NCI-H345 treated with DMSO at 0.1 percent for 48 hours (cell line): Measurements from ENCODE around the gene DPYSL3.

Experiments
- DNase-seq: peaks from one replicate; lab custom pipeline; 2025; ENCODE audit not compliant: unreplicated experiment; lab: John Stamatoyannopoulos, UW

The DPYSL3 gene

GRCh38 chr5:147406636-147407035, 103.2 kb downstream of the DPYSL3 start:
- DNase-seq, result no peak

- no peak for DNase-seq
Observed at GRCh38 chr5:147404706-147405105, 105.2 kb downstream of the DPYSL3 start.

GRCh38 chr5:147403651-147404640, 105.9 kb downstream of the DPYSL3 start:
- DNase-seq, result no peak

GRCh38 chr5:147400881-147401280, 109.0 kb downstream of the DPYSL3 start:
- no peak for DNase-seq

GRCh38 chr5:147400126-147400809, 109.6 kb downstream of the DPYSL3 start:
- no peak for DNase-seq

GRCh38 chr5:147398860-147399259, 111.0 kb downstream of the DPYSL3 start:
- DNase-seq, result no peak

GRCh38 chr5:147397616-147398015, 112.3 kb downstream of the DPYSL3 start:
- no peak for DNase-seq

- no peak for DNase-seq
Observed at GRCh38 chr5:147396070-147396823, 113.6 kb downstream of the DPYSL3 start.

GRCh38 chr5:147393874-147394672, 115.8 kb downstream of the DPYSL3 start:
- DNase-seq, result no peak

GRCh38 chr5:147391781-147392180, 118.1 kb downstream of the DPYSL3 start:
- no peak for DNase-seq

GRCh38 chr5:147390654-147391225, 119.1 kb downstream of the DPYSL3 start:
- DNase-seq, result no peak

GRCh38 chr5:147388184-147389108, 121.4 kb downstream of the DPYSL3 start:
- DNase-seq, result peak; percentile 12

- DNase-seq, result no peak
Observed at GRCh38 chr5:147387109-147387508, 122.8 kb downstream of the DPYSL3 start.

- DNase-seq, result no peak
Observed at GRCh38 chr5:147384346-147385193, 125.3 kb downstream of the DPYSL3 start.

GRCh38 chr5:147382776-147383175, 127.1 kb downstream of the DPYSL3 start:
- DNase-seq, result no peak

- DNase-seq, result no peak
Observed at GRCh38 chr5:147381555-147381954, 128.3 kb downstream of the DPYSL3 start.

GRCh38 chr5:147377682-147378081, 132.2 kb downstream of the DPYSL3 start:
- no peak for DNase-seq

- no peak for DNase-seq
Observed at GRCh38 chr5:147375151-147375550, 134.7 kb downstream of the DPYSL3 start.
